ENCODE results near the gene MED25. TPM values are rescaled to one million over a fixed set of nuclear protein-coding genes. Genes with fewer than 3 reads are reported as not detected.

The MED25 gene
- total RNA-seq, 2 experiments from 2014 or later: 57.9 to 62.7 TPM

DNA sequence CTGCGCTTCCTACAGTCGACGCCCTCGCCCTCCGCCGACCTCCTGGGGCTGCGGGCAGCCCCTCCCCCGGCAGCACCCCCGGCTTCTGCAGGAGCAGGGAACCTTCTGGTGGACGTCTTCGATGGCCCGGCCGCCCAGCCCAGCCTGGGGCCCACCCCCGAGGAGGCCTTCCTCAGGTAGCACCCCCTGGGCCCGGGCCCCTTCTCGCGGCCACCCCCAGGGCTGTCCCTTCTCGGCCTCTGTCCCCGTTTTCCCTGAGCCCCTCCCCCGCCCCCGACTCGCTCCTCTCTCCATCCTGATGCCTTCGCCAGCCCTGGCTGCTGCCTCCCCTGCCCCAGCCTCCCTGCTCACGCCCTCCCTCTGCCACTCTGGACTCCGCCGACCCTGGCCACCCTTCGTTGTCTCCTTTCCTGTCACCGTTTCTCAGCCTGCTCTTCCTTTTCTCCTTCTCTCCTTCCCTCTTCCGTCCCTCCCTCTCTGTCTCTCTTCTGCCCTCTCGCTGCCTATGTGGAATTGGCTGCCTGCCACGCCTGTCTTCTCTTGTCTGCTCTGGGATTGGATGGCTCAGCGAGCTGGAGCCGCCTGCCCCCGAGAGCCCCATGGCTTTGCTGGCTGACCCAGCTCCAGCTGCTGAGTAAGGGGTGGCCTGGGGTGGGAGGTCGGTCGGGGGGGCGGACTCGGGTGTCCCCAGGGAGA is 16.0 kb upstream of the MED25 start:
- POLR2A ChIA-PET: no interaction called here
- Mint-ChIP-seq H3K9me3 (no peaks in the 10 kb centered on the region), H3K27ac (no peak overlapping the region), H3K36me3 (ENCODE audit: low read depth) (peaks cover 28% of the 10 kb centered on the region), H3K27me3 (no peaks in the 10 kb centered on the region), H3K4me1 (peaks cover 3% of the 10 kb centered on the region), H3K4me3 (no peak overlapping the region)
- CTCF ChIA-PET: no interaction called here
- no peak for DNase-seq

GRCh38 chr19:49802836-49803528 is 15.1 kb upstream of the MED25 start:
- H3K27me3 Mint-ChIP-seq: no peaks in the 10 kb centered on the region
- no peak overlapping the region for H3K27ac Mint-ChIP-seq
- H3K4me1 Mint-ChIP-seq: peaks cover 10% of the 10 kb centered on the region
- ChIA-PET CTCF (no interaction called here), POLR2A (no interaction called here)
- H3K9me3 Mint-ChIP-seq: no peaks in the 10 kb centered on the region
- H3K4me3 Mint-ChIP-seq: no peak overlapping the region
- peaks cover 26% of the 10 kb centered on the region for H3K36me3 Mint-ChIP-seq (ENCODE audit: low read depth)
- DNase-seq: no peak

- Mint-ChIP-seq H3K27me3 (no peaks in the 10 kb centered on the region), H3K27ac (no peak overlapping the region), H3K4me3 (no peak overlapping the region), H3K4me1 (peaks cover 14% of the 10 kb centered on the region), H3K36me3 (ENCODE audit: low read depth) (peaks cover 26% of the 10 kb centered on the region), H3K9me3 (no peaks in the 10 kb centered on the region)
- DNase-seq: no peak
- ChIA-PET POLR2A (no interaction called here), CTCF (no interaction called here)
Measured at GRCh38 chr19:49803529-49803856, 14.6 kb upstream of the MED25 start.

GRCh38 chr19:49805822-49806619 is 12.1 kb upstream of the MED25 start:
- Mint-ChIP-seq H3K4me1 (peaks cover 30% of the 10 kb centered on the region), H3K36me3 (ENCODE audit: low read depth) (peaks cover 17% of the 10 kb centered on the region), H3K9me3 (no peaks in the 10 kb centered on the region), H3K27me3 (no peaks in the 10 kb centered on the region), H3K27ac (peak overlapping the region; percentile 50), H3K4me3 (no peak overlapping the region)
- POLR2A ChIA-PET: no interaction called here
- CTCF ChIA-PET: no interaction called here
- no peak for DNase-seq

- peaks cover 17% of the 10 kb centered on the region for H3K36me3 Mint-ChIP-seq (ENCODE audit: low read depth)
- no peak for DNase-seq
- no peaks in the 10 kb centered on the region for H3K27me3 Mint-ChIP-seq
- H3K4me1 Mint-ChIP-seq: peaks cover 32% of the 10 kb centered on the region
- no peaks in the 10 kb centered on the region for H3K9me3 Mint-ChIP-seq
- POLR2A ChIA-PET: no interaction called here
- CTCF ChIA-PET: interaction anchor here (1.2 kb wide), 1 partner anchor 8 kb away, joined by 4 read pairs; no protein-coding TSS in a partner anchor
- H3K27ac Mint-ChIP-seq: peak overlapping the region; percentile 50
- no peak overlapping the region for H3K4me3 Mint-ChIP-seq
Measured at GRCh38 chr19:49806620-49806959, 11.5 kb upstream of the MED25 start.

DNA sequence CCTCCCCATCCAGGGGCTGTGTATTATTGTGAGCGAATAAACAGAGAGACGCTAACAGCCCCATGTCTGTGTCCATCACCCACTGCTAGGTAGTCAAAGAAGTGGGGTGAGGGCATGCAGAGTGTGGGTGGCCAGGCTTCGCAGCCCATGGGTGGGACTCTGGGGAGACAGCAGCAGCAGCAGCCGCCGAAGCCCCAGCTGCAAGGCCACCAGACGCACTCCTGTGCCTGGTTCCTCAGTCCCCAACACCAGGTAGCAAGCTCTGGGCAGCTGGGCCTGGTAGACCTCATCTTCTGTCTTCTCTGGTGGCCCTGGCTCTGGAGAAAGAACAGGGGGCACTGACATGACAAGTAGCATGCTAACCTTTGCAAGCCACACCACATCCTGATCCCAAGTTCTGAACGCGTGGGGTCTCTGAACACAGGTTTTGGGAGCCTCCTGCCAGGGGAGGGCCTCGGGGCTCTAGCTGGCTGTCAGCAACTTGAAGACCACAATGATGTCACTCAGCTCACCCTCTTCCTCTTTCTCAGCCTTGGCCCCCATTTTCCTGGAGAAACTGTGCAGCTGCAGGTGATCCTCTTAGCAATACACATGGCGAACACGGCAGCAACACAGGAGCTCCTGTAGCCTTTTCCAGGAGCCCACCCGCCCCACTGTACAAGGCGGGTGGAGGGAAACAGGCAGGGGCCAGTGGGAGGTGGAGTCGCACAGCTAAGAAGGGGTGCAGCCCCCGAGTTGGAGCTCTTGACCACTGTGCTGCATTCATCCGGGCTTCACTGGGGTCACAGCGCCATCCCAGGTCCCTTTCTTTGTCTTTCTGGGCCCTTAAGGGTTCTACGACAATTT is 10.8 kb upstream of the MED25 start:
- no peak for DNase-seq
- Mint-ChIP-seq H3K4me3 (no peak overlapping the region), H3K27me3 (no peaks in the 10 kb centered on the region), H3K9me3 (no peaks in the 10 kb centered on the region), H3K27ac (peak overlapping the region; percentile 76), H3K36me3 (ENCODE audit: low read depth) (peaks cover 15% of the 10 kb centered on the region), H3K4me1 (peaks cover 36% of the 10 kb centered on the region)
- POLR2A ChIA-PET: no interaction called here
- CTCF ChIA-PET: interaction anchor here (1.2 kb wide), 1 partner anchor 9 kb away, joined by 4 read pairs; no protein-coding TSS in a partner anchor

DNA sequence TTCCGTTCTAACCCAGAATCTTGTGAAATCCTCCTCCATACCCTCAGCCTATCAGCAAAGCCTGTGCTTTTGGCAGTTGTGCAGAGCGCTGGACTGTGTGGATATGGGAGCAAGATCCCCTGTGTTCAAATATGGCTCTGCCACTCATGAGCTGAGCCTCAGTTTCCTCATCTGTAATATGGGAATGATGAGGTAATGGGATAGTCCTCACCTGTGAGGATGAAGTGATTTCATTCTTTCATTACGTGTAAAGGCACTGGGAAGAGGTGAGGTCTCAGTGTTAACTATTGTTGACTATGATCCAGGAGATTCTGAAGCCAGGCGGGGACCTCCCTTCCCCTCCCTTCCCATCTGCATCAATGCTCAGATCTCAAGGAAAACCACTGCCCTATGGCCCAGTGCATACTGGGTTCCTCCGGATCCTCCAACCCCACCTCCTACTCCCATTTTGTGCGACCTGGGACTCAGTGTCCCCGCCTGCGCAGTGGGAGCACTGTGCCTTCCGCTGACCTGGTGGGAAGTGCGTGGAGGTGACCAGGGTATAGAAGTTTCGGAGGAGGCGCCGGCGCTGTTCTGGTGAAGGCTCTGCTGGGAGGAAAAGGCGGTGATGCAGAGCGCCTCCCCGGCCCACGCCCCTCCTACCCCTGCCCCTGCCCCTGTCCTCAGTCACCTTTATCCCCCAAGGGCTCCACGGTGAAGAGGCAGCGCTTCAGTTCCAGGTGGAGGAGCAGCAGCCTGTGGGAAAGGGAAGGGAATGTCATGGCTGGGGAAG is 10.0 kb upstream of the MED25 start:
- peak overlapping the region; percentile 41 for H3K4me3 Mint-ChIP-seq
- peak overlapping the region; percentile 31 for H3K27ac Mint-ChIP-seq
- DNase-seq: no peak
- H3K27me3 Mint-ChIP-seq: no peaks in the 10 kb centered on the region
- H3K36me3 Mint-ChIP-seq (ENCODE audit: low read depth): peaks cover 12% of the 10 kb centered on the region
- no peaks in the 10 kb centered on the region for H3K9me3 Mint-ChIP-seq
- ChIA-PET POLR2A (no interaction called here), CTCF (interaction anchor here (1.0 to 1.2 kb wide), 2 partner anchors 10 to 42 kb away, joined by 3 to 4 read pairs; partner anchors contain the start of gene AP2A1)
- H3K4me1 Mint-ChIP-seq: peaks cover 43% of the 10 kb centered on the region

- Mint-ChIP-seq H3K27ac (peak overlapping the region; percentile 68), H3K36me3 (ENCODE audit: low read depth) (peaks cover 6% of the 10 kb centered on the region), H3K4me1 (peaks cover 48% of the 10 kb centered on the region), H3K27me3 (no peaks in the 10 kb centered on the region), H3K4me3 (peak overlapping the region; percentile 73), H3K9me3 (no peaks in the 10 kb centered on the region)
- ChIA-PET CTCF (interaction anchor here (1.0 to 1.7 kb wide), 2 partner anchors 42 to 130 kb away, joined by 3 read pairs; partner anchors contain the start of gene AP2A1), POLR2A (no interaction called here)
- peak; percentile 87 for DNase-seq
Measured at GRCh38 chr19:49808711-49809159, 9.4 kb upstream of the MED25 start.

DNA sequence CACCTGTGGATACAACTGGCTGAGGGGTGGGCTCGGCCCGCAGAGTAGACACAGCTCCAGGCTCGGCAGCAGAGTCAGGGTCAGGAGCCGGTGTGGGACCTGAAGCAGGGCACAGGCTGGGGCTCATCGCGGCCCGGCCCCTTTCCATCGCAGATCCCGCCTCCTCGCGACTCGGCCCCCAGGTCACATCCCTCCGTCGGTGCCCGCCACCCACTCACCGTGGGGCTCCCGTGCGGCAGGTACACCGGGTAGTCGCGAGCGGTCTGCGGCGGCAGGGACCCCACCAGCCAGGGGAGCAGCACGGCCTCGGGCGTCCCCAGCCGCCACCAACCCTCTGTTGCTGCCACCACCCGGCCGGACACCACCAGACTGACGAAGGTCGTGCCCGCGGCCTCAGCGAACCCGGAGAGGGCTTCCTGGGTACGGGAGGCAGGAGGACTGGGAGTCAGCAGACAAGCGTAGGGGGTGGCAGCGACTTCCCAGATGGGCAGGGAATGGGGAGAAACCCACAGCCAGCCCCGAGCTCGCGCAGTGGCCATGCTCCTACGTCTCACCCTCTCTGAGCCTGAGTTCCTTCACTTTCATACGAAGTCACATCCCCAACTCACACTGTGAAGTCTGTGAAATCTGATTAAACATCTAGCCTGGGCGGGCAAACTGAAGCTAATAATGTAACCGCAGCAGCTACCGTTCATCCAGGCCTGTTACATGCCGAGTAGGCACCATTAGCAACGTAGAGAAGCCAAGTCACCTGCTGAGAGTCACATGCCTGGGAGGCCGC is 8.7 kb upstream of the MED25 start:
- Mint-ChIP-seq H3K27ac (peak overlapping the region; percentile 68), H3K36me3 (ENCODE audit: low read depth) (peaks cover 5% of the 10 kb centered on the region), H3K9me3 (no peaks in the 10 kb centered on the region), H3K27me3 (no peaks in the 10 kb centered on the region), H3K4me1 (peaks cover 48% of the 10 kb centered on the region), H3K4me3 (peak overlapping the region; percentile 73)
- CTCF ChIA-PET: interaction anchor here (1.0 to 1.7 kb wide), 3 partner anchors 10 to 130 kb away, joined by 3 to 4 read pairs (median 3); partner anchors contain the start of gene AP2A1
- POLR2A ChIA-PET: no interaction called here
- peak; percentile 37 for DNase-seq

DNA sequence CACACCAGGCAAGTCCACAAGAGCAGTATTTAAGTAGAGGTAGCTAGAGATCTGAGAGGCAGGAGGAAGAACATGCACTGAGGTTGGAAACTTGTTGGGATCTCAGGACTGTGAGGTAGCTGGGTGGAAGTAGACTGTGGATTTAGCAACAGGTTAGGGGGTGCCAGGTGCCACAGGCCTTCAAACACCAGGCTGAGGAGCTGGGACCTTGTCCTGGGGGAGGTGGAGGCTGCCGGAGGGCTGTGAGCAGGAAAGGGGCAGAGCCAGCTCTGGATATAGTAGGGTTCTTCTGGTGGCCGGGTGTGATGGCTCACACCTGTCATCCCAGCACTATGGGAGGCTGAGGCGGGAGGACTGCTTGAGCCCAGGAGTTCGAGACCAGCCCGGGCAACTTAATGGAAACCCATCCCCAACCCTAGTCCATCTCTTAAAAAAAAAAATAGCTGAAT is 8.1 kb upstream of the MED25 start:
- no peaks in the 10 kb centered on the region for H3K9me3 Mint-ChIP-seq
- ChIA-PET POLR2A (no interaction called here), CTCF (interaction anchor here (1.6 to 1.7 kb wide), 2 partner anchors 9 to 131 kb away, joined by 3 to 4 read pairs; no protein-coding TSS in a partner anchor)
- H3K27me3 Mint-ChIP-seq: no peaks in the 10 kb centered on the region
- peaks cover 52% of the 10 kb centered on the region for H3K4me1 Mint-ChIP-seq
- no peak overlapping the region for H3K27ac Mint-ChIP-seq
- H3K36me3 Mint-ChIP-seq (ENCODE audit: low read depth): peaks cover 5% of the 10 kb centered on the region
- no peak for DNase-seq
- peak overlapping the region; percentile 23 for H3K4me3 Mint-ChIP-seq

DNA sequence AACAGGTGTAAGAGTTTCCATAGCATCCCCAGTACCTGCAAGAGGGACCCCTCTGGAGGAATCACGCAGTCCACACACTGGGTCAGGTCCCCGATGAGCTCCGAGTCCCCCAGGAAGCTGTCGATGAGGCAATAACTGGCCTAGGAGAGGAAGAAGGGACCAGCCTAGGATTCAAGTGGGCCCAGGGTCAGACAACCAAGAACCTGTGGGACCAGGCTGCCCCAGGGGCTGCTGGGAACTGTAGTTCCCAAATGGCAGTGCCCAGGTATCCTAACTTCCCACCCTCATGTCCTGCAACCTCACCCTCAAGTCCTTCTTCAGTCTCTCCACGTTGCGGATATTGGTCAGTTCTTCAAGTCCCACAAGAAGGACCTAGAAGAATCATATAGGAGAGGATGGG is 6.8 kb upstream of the MED25 start:
- no peak overlapping the region for H3K27ac Mint-ChIP-seq
- no peak for DNase-seq
- peaks cover under 1% of the 10 kb centered on the region for H3K36me3 Mint-ChIP-seq (ENCODE audit: low read depth)
- peak overlapping the region; percentile 25 for H3K4me3 Mint-ChIP-seq
- no peaks in the 10 kb centered on the region for H3K27me3 Mint-ChIP-seq
- peaks cover 50% of the 10 kb centered on the region for H3K4me1 Mint-ChIP-seq
- ChIA-PET POLR2A (no interaction called here), CTCF (interaction anchor here (0.6 to 0.7 kb wide), 2 partner anchors 13 kb away, joined by 3 read pairs; no protein-coding TSS in a partner anchor)
- H3K9me3 Mint-ChIP-seq: no peaks in the 10 kb centered on the region
